HCT116 (cell line): ENCODE data around the gene SAMD4B. TPM values are rescaled to one million over a fixed set of nuclear protein-coding genes. Genes with fewer than 3 reads are reported as not detected.

Experiments
- ATAC-seq: fragments of 200-7000 bp; cut with Tn5 transposase; 2 replicates; pipeline ENCODE4 v1.9.1; 2020; ENCODE audit warnings: mild to moderate bottlenecking, moderate library complexity
- BruUV-seq: library from RNA; stranded (reverse); fragments of 400-500 nt; replicated peaks from 2 replicates; lab custom pipeline; 2021; lab: Mats Ljungman, UMichigan
- CTCF ChIA-PET: fragments of 300-600 bp; sonication (Branson Sonifier 250); formaldehyde crosslinking; loops from one replicate; lab custom pipeline; 2021; ENCODE audit warnings: antibody characterized with exemption; lab: Charles Lee
- POLR2A ChIA-PET: fragments of 300-600, 350-600 bp; sonication (Branson Sonifier 250); formaldehyde crosslinking; loops from one replicate; lab custom pipeline; 2021; ENCODE audit warnings: antibody characterized with exemption; lab: Charles Lee
- RAD21 ChIA-PET, 2 experiments: fragments of 300-600 bp; sonication (Branson Sonifier 250); formaldehyde crosslinking; loops; one replicate each; lab custom pipeline; 2023; ENCODE audit warnings: low total read pairs in 2 of 2; ENCODE audit not compliant: uncharacterized antibody in 2 of 2, unreplicated experiment in 2 of 2, low non-redundant PET in 1 of 2; lab: Charles Lee
- DNase-seq: peaks from one replicate; pipeline ENCODE4 v3.0.0-alpha.2; 2010; ENCODE audit warnings: low read depth, low spot score
- H2AFZ ChIP-seq: fragments of 200-600 bp; shearing (Covaris generic), sonication (generic); 2 replicates; pipeline ENCODE4 v1.6.1; 2017; ENCODE audit warnings: low read depth, mixed run types, mixed read lengths, antibody characterized with exemption, low read length; ENCODE audit not compliant: poor library complexity, severe bottlenecking
- H3K27ac ChIP-seq: 2 replicates; pipeline ENCODE4 v1.5.1; 2012; ENCODE audit warnings: low read depth, low read length
- H3K27me3 ChIP-seq: fragments of 200-600 bp; sonication (generic); 2 replicates; pipeline ENCODE4 v1.6.1; 2016; ENCODE audit warnings: mixed run types, low read length, mixed read lengths; ENCODE audit not compliant: insufficient read depth
- H3K36me3 ChIP-seq, 2 experiments: fragments of 200-500 bp in 1 of 2; fragments of 200-600 bp in 1 of 2; sonication (Bioruptor generic) in 1 of 2; sonication (generic) in 1 of 2; 2 replicates each; pipeline versions ENCODE4 v1.5.1 to v1.6.1; 2014 to 2016; ENCODE audit warnings: low read length in 2 of 2, inconsistent platforms in 1 of 2, mixed read lengths in 1 of 2, mixed run types in 1 of 2; ENCODE audit not compliant: insufficient read depth in 2 of 2, control insufficient read depth in 1 of 2
- H3K4me1 ChIP-seq, 2 experiments: fragments of 200-600 bp in 1 of 2; sonication (generic) in 1 of 2; 2 replicates each; pipeline versions ENCODE4 v1.5.1 to v1.6.1; 2012 to 2017; ENCODE audit warnings: low read length in 2 of 2, inconsistent platforms in 1 of 2, mild to moderate bottlenecking in 1 of 2, mixed read lengths in 1 of 2, mixed run types in 1 of 2, moderate library complexity in 1 of 2; ENCODE audit not compliant: insufficient read depth in 2 of 2, control insufficient read depth in 1 of 2
- H3K4me2 ChIP-seq: fragments of 200-600 bp; sonication (generic); 2 replicates; pipeline ENCODE4 v1.6.1; 2017; ENCODE audit warnings: mixed run types, low read length, mixed read lengths
- H3K4me3 ChIP-seq, 2 experiments: fragments of 200-600 bp in 1 of 2; sonication (generic) in 1 of 2; replicated peaks in 1 of 2; 2 replicates each; pipeline ENCODE4 v1.5.1; 2011 to 2016; ENCODE audit warnings: low read length in 2 of 2, control low read depth in 1 of 2, low read depth in 1 of 2, mild to moderate bottlenecking in 1 of 2, mixed read lengths in 1 of 2, mixed run types in 1 of 2
- H3K79me2 ChIP-seq: fragments of 200-600 bp; sonication (generic); 2 replicates; pipeline ENCODE4 v1.6.1; 2017; ENCODE audit warnings: mild to moderate bottlenecking, mixed run types, low read length, moderate library complexity, mixed read lengths; ENCODE audit not compliant: insufficient read depth
- H3K9ac ChIP-seq: fragments of 200-600 bp; sonication (generic); 2 replicates; pipeline ENCODE4 v1.6.1; 2016; ENCODE audit warnings: low read length, mixed read lengths
- H3K9me2 ChIP-seq: fragments of 200-600 bp; sonication (generic), shearing (Covaris generic); 2 replicates; pipeline ENCODE4 v1.6.1; 2017; ENCODE audit warnings: mixed run types, mild to moderate bottlenecking, moderate library complexity; ENCODE audit not compliant: insufficient read depth
- H3K9me3 ChIP-seq, 2 experiments: fragments of 200-500 bp in 1 of 2; fragments of 200-600 bp in 1 of 2; sonication (Bioruptor generic) in 1 of 2; sonication (generic) in 1 of 2; 2 replicates each; pipeline ENCODE4 v1.6.1; 2014 to 2017; ENCODE audit warnings: low read length in 2 of 2, mixed read lengths in 2 of 2, inconsistent platforms in 1 of 2, low read depth in 1 of 2, mild to moderate bottlenecking in 1 of 2, mixed run types in 1 of 2, moderate library complexity in 1 of 2; ENCODE audit not compliant: control insufficient read depth in 1 of 2, insufficient read depth in 1 of 2
- H4K20me1 ChIP-seq: fragments of 200-600 bp; sonication (generic), shearing (Covaris generic); 2 replicates; pipeline ENCODE4 v1.6.1; 2017; ENCODE audit warnings: mixed run types, mild to moderate bottlenecking, moderate library complexity; ENCODE audit not compliant: insufficient read depth
- ATF3 ChIP-seq: IDR thresholded peaks from 2 replicates; pipeline ENCODE4 v1.6.1; 2012
- CEBPB ChIP-seq: IDR thresholded peaks from 2 replicates; pipeline ENCODE4 v1.6.1; 2012; ENCODE audit warnings: low read depth
- EGR1 ChIP-seq: IDR thresholded peaks from 2 replicates; pipeline ENCODE4 v1.6.1; 2012; ENCODE audit warnings: low read depth
- ELF1 ChIP-seq: IDR thresholded peaks from 2 replicates; pipeline ENCODE4 v1.6.1; 2012; ENCODE audit warnings: low read depth, borderline replicate concordance
- EZH2phosphoT487 ChIP-seq: fragments of 200-600 bp; IDR thresholded peaks from 2 replicates; pipeline ENCODE4 v1.6.1; 2018; ENCODE audit warnings: antibody characterized with exemption, borderline replicate concordance
- FOSL1 ChIP-seq: IDR thresholded peaks from 2 replicates; pipeline ENCODE4 v1.6.1; 2012; ENCODE audit warnings: low read depth
- JUND ChIP-seq: IDR thresholded peaks from 2 replicates; pipeline ENCODE4 v1.6.1; 2012
- POLR2A ChIP-seq: IDR thresholded peaks from 2 replicates; pipeline ENCODE4 v1.7.0; 2011; ENCODE audit warnings: borderline replicate concordance; ENCODE audit not compliant: insufficient read depth, insufficient read length; ENCODE audit errors: extremely low read depth
- RAD21 ChIP-seq: IDR thresholded peaks from 2 replicates; pipeline ENCODE4 v1.6.1; 2012; ENCODE audit warnings: low read depth, mild to moderate bottlenecking
- REST ChIP-seq: IDR thresholded peaks from 2 replicates; pipeline ENCODE4 v1.6.1; 2012; ENCODE audit warnings: low read depth
- SIN3A ChIP-seq: IDR thresholded peaks from 2 replicates; pipeline ENCODE4 v1.6.1; 2012; ENCODE audit warnings: low read depth
- YY1 ChIP-seq: IDR thresholded peaks from 2 replicates; pipeline ENCODE4 v1.6.1; 2011; ENCODE audit warnings: low read length, low read depth, moderate library complexity, mild to moderate bottlenecking; ENCODE audit not compliant: insufficient replicate concordance; ENCODE audit errors: extremely low read depth
- ZFX ChIP-seq: fragments of 450-650 bp; IDR thresholded peaks from 2 replicates; pipeline ENCODE4 v1.6.1; 2017
- ZNF274 ChIP-seq: fragments of 200-500 bp; sonication (Bioruptor generic); IDR thresholded peaks from 2 replicates; pipeline ENCODE4 v1.6.1; 2014; ENCODE audit warnings: mild to moderate bottlenecking, low read depth, low read length, inconsistent platforms
- intact Hi-C: fragments of 100-400 bp; cut with micrococcal nuclease; formaldehyde crosslinking; loops from 2 replicates; pipeline ENCODE4 v1.10.0; 2022
- total RNA-seq: library from RNA; stranded (reverse); gene quantifications from one replicate; pipeline ENCODE4 v1.2.1, GENCODE V29; 2021; ENCODE audit not compliant: unreplicated experiment

The SAMD4B gene
- total RNA-seq, 1 experiment from 2014 or later = 127 TPM

GRCh38 chr19:39316627-39317321 is 25.4 kb upstream of the SAMD4B start:
- Histone ChIP-seq H3K4me1 (peaks cover 3 to 13% of the 10 kb centered on the region in 2 experiments; a peak in 3 of 4 replicates), H3K9ac (no peak overlapping the region), H3K27ac (no peak overlapping the region), H3K9me2 (no peaks in the 10 kb centered on the region), H3K4me2 (no peak overlapping the region), H2AFZ (no peak overlapping the region), H4K20me1 (no peaks in the 10 kb centered on the region), H3K79me2 (peaks cover 28% of the 10 kb centered on the region), H3K27me3 (no peaks in the 10 kb centered on the region), H3K4me3 (no peak overlapping the region), H3K36me3 (peaks cover 6 to 10% of the 10 kb centered on the region in 2 experiments), H3K9me3 (no peaks in the 10 kb centered on the region)
- ChIA-PET CTCF (no interaction called here), RAD21 (no interaction called here), POLR2A (no interaction called here)
- intact Hi-C loops = no loop called here
- BruUV-seq = no TSS peak
- DNase-seq (no peak), ATAC-seq (no peak)
- TF ChIP-seq FOSL1 = no peak
- no peak for TF ChIP-seq RAD21
- no peak for TF ChIP-seq SIN3A
- no peak for TF ChIP-seq ATF3
- no peak for TF ChIP-seq ZFX

- H4K20me1 ChIP-seq = no peaks in the 10 kb centered on the region
- no peak overlapping the region for H3K4me3 ChIP-seq
- no peak overlapping the region for H3K9ac ChIP-seq
- peaks cover 25% of the 10 kb centered on the region for H3K79me2 ChIP-seq
- ChIA-PET RAD21 (no interaction called here), POLR2A (no interaction called here), CTCF (no interaction called here)
- peaks cover 6 to 10% of the 10 kb centered on the region in 2 experiments for H3K36me3 ChIP-seq
- H3K27me3 ChIP-seq = no peaks in the 10 kb centered on the region
- BruUV-seq = no TSS peak
- H2AFZ ChIP-seq = no peak overlapping the region
- no peak for ATAC-seq
- DNase-seq = no peak
- no peaks in the 10 kb centered on the region for H3K9me2 ChIP-seq
- peaks cover 3 to 13% of the 10 kb centered on the region in 2 experiments; a peak in 3 of 4 replicates for H3K4me1 ChIP-seq
- no peaks in the 10 kb centered on the region for H3K9me3 ChIP-seq
- intact Hi-C loops = no loop called here
- no peak overlapping the region for H3K27ac ChIP-seq
- H3K4me2 ChIP-seq = no peak overlapping the region
- TF ChIP-seq JUND (no peak), REST (no peak), FOSL1 (no peak), EZH2phosphoT487 (no peak), ZNF274 (no peak), CEBPB (no peak), POLR2A (no peak), RAD21 (no peak), ELF1 (no peak), YY1 (no peak), ATF3 (no peak), EGR1 (no peak)
Observed at GRCh38 chr19:39317476-39317875, 24.7 kb upstream of the SAMD4B start.
